Measurements from ENCODE around the gene TTC33.
A peak's percentile ranks its signal among the peaks of the same experiment; 100 is the strongest.
"Not testable (repeated sequence)": the region's sequence is repeated elsewhere in the genome, so short reads cannot be mapped to it uniquely, and the experiment has no call there.

The TTC33 gene

GRCh38 chr5:40778133-40778532 lies 22.4 kb upstream of the TTC33 start:
- DNase-seq = no peak

GRCh38 chr5:40776658-40776977 lies 20.9 kb upstream of the TTC33 start:
- DNase-seq = no peak

GRCh38 chr5:40775846-40776657 lies 20.3 kb upstream of the TTC33 start:
- no peak for DNase-seq

GRCh38 chr5:40775085-40775845 lies 19.5 kb upstream of the TTC33 start:
- DNase-seq = no peak

- no peak for DNase-seq
Observed at GRCh38 chr5:40774623-40775022, 18.9 kb upstream of the TTC33 start.

- no peak for DNase-seq
Observed at GRCh38 chr5:40770764-40771163, 15.0 kb upstream of the TTC33 start.

GRCh38 chr5:40762705-40763104 lies 6.9 kb upstream of the TTC33 start:
- no peak for DNase-seq

- DNase-seq = no peak
Observed at GRCh38 chr5:40757400-40757799, 1.6 kb upstream of the TTC33 start.

- peak; percentile 72 for DNase-seq
Observed at GRCh38 chr5:40755093-40755406, 711 bp downstream of the TTC33 start.

- no peak for DNase-seq
Observed at GRCh38 chr5:40754381-40755092, 1.2 kb downstream of the TTC33 start.

- no peak for DNase-seq
Observed at GRCh38 chr5:40746703-40747102, 9.1 kb downstream of the TTC33 start.

- DNase-seq = no peak
Observed at GRCh38 chr5:40743771-40744170, 12.0 kb downstream of the TTC33 start.

GRCh38 chr5:40738502-40738901 lies 17.3 kb downstream of the TTC33 start:
- no peak for DNase-seq

GRCh38 chr5:40736103-40736875 lies 19.5 kb downstream of the TTC33 start:
- DNase-seq = no peak

- no peak for DNase-seq
Observed at GRCh38 chr5:40735609-40736008, 20.2 kb downstream of the TTC33 start.

- no peak for DNase-seq
Observed at GRCh38 chr5:40734986-40735385, 20.8 kb downstream of the TTC33 start.

- DNase-seq = no peak
Observed at GRCh38 chr5:40733879-40734563, 21.7 kb downstream of the TTC33 start.

GRCh38 chr5:40733434-40733833 lies 22.3 kb downstream of the TTC33 start:
- DNase-seq = no peak

- not testable (repeated sequence) for DNase-seq
Observed at GRCh38 chr5:40722497-40722911, 33.3 kb downstream of the TTC33 start.

- no peak for DNase-seq
Observed at GRCh38 chr5:40720069-40720468, 35.7 kb downstream of the TTC33 start.

GRCh38 chr5:40717281-40717680 lies 38.5 kb downstream of the TTC33 start:
- DNase-seq = no peak

GRCh38 chr5:40716590-40716989 lies 39.2 kb downstream of the TTC33 start:
- DNase-seq = no peak

GRCh38 chr5:40716000-40716399 lies 39.8 kb downstream of the TTC33 start:
- DNase-seq = no peak

Data from stimulated activated CD8-positive, alpha-beta memory T cell treated with anti-CD3 and anti-CD28 coated beads, Interleukin-4, amount 100 ng/mL, for 48 hours (primary cell).